ENCODE data around the gene DMRTA2. TPM values are rescaled to one million over a fixed set of nuclear protein-coding genes. Genes with fewer than 3 reads are reported as not detected.

DMRTA2 gene
- total and polyA plus RNA-seq, 2 donors (not counting 1 experiment from before 2014, with no cell fraction given) = not detected

DNA sequence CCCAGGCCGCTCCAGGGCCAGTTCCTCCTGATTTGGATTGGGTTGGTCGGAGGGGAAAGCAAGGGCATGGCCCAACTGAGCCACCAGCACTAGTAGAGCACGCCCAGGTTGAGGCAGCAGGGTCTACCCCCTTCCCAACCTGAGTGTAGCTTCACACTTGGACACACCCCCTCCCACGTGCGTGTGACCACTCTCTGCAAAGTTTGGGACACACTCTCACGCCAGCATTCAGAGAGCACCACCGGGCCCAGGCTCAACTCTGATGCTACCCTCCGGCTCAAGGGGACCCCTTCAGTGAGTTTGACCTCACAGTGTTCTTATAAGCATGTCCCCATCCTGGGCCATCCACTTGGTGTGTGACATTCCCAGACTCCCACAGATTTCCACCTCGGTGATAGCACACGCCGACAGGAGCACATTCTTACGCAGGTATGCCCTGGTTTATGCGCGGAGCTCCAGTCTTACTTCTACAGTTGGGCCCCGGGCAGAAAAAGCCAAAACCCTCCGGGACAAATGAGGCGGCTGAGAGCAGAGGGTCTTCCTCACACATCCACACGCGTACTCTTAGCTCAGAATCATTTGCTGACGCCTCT, 3.0 kb upstream of the DMRTA2 start:
- no peak overlapping the region for H3K4me3 Mint-ChIP-seq
- Histone ChIP-seq H3K4me3 (ENCODE audit: control extremely low read depth in 1 of 5, extremely low read depth in 1 of 5, insufficient read depth in 1 of 5, low read depth in 2 of 5, low read length in 4 of 5) (no peak overlapping the region), H3K36me3 (replicated peaks in 1 of 2; ENCODE audit: control extremely low read depth in 1 of 2, control insufficient read depth in 1 of 2, extremely low read depth in 1 of 2, insufficient read depth in 2 of 2, low read length in 1 of 2) (no peaks in the 10 kb centered on the region), H3K4me2 (replicated peaks; ENCODE audit: low read depth, low read length, poor library complexity, severe bottlenecking) (no peak overlapping the region), H4K20me1 (ENCODE audit: control insufficient read depth, insufficient read depth, low read length, poor library complexity, severe bottlenecking) (no peaks in the 10 kb centered on the region), H3K4me1 (ENCODE audit: control insufficient read depth in 2 of 2, insufficient read depth in 2 of 2, low read length in 2 of 2) (peaks cover 43 to 60% of the 10 kb centered on the region in 2 donors), H3K9ac (ENCODE audit: low read length) (no peak overlapping the region), H3K27ac (ENCODE audit: low read length in 2 of 2) (no peak overlapping the region), H3K27me3 (replicated peaks in 1 of 4; ENCODE audit: control extremely low read depth in 1 of 4, control insufficient read depth in 3 of 4, insufficient read depth in 4 of 4, low read length in 3 of 4) (peaks cover 5 to 92% (median 80%) of the 10 kb centered on the region in 4 experiments), H3K9me3 (ENCODE audit: control extremely low read depth in 1 of 3, control insufficient read depth in 2 of 3, insufficient read depth in 1 of 3, low read length in 2 of 3) (peaks cover 0 to 71% (median 20%) of the 10 kb centered on the region in 3 donors), H2AFZ (ENCODE audit: insufficient read depth, low read depth, low read length, poor library complexity, severe bottlenecking) (no peak overlapping the region), H3K79me2 (ENCODE audit: control insufficient read depth, insufficient read depth, low read length) (no peaks in the 10 kb centered on the region)
- H3K4me1 Mint-ChIP-seq = peaks cover 42% of the 10 kb centered on the region
- intact Hi-C loops (cut with micrococcal nuclease) = no loop called here
- H3K9me3 Mint-ChIP-seq (ENCODE audit: insufficient read depth) = no peaks in the 10 kb centered on the region
- peak; percentile 32 for DNase-seq
- ChIA-PET POLR2A (no interaction called here), CTCF (no interaction called here)
- no peak for ATAC-seq (ENCODE audit: low read depth)
- WGBS (ENCODE audit: insufficient coverage) = 26% methylated on average over 20 of the region's 20 CpGs
- peaks cover 78% of the 10 kb centered on the region for H3K27me3 Mint-ChIP-seq
- H3K27ac Mint-ChIP-seq = no peak overlapping the region
- TF ChIP-seq EZH2 (IDR thresholded peaks at IDR 0.05; ENCODE audit: borderline replicate concordance, insufficient read depth, low read depth, low read length, poor library complexity, severe bottlenecking) = no peak
- TF ChIP-seq, protein P1, sequence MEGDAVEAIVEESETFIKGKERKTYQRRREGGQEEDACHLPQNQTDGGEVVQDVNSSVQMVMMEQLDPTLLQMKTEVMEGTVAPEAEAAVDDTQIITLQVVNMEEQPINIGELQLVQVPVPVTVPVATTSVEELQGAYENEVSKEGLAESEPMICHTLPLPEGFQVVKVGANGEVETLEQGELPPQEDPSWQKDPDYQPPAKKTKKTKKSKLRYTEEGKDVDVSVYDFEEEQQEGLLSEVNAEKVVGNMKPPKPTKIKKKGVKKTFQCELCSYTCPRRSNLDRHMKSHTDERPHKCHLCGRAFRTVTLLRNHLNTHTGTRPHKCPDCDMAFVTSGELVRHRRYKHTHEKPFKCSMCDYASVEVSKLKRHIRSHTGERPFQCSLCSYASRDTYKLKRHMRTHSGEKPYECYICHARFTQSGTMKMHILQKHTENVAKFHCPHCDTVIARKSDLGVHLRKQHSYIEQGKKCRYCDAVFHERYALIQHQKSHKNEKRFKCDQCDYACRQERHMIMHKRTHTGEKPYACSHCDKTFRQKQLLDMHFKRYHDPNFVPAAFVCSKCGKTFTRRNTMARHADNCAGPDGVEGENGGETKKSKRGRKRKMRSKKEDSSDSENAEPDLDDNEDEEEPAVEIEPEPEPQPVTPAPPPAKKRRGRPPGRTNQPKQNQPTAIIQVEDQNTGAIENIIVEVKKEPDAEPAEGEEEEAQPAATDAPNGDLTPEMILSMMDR (IDR thresholded peaks at IDR 0.05) = no peak

DNA sequence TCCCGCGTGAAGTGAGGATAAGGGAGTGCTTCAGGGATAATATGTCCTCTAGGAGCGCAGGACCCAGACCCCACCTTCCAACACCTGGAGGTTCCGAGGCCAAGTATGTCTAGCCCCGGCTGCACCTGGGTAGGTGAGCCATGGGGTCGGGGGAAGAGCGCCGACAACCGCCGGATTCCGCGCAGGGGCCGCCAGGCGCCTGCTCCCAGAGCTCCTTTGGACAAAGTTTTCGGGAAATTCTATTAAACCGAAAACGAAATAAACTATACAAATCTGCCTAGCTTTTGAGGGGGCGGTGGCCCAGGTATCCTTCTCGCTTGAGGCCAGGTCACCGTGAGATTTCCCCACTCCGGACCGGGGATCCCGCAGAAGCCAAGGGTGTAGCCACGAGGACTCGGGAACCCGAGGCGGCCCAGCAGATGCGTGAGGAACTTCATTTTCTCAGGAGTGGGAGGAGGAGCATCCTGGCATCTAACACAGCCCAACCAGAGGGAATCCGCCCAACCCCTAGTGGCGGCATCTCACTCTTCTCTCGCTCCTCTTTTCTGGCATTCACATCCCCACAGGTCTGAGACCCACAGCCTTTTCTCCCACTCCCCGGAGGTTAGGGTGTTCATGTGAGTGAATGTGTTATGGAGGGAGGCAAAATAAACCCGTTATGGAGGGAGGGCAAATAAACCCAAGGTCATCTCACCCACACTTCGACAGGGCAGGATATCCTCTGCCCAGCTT, 2.3 kb upstream of the DMRTA2 start:
- no peaks in the 10 kb centered on the region for H3K79me2 ChIP-seq (ENCODE audit: control insufficient read depth, insufficient read depth, low read length)
- Mint-ChIP-seq H3K4me1 (peaks cover 43% of the 10 kb centered on the region), H3K27ac (no peak overlapping the region), H3K4me3 (peak overlapping the region; percentile 41), H3K9me3 (ENCODE audit: insufficient read depth) (no peaks in the 10 kb centered on the region), H3K27me3 (peaks cover 73% of the 10 kb centered on the region)
- H3K27ac ChIP-seq (ENCODE audit: low read length in 2 of 2) = no peak overlapping the region
- H3K27me3 ChIP-seq (replicated peaks in 1 of 4; ENCODE audit: control extremely low read depth in 1 of 4, control insufficient read depth in 3 of 4, insufficient read depth in 4 of 4, low read length in 3 of 4) = peaks cover 5 to 90% (median 77%) of the 10 kb centered on the region in 4 experiments
- DNase-seq = peak; percentile 35
- intact Hi-C loops (cut with micrococcal nuclease) = no loop called here
- peaks cover 0 to 72% (median 20%) of the 10 kb centered on the region in 3 donors for H3K9me3 ChIP-seq (ENCODE audit: control extremely low read depth in 1 of 3, control insufficient read depth in 2 of 3, insufficient read depth in 1 of 3, low read length in 2 of 3)
- H3K9ac ChIP-seq (ENCODE audit: low read length) = no peak overlapping the region
- 22% methylated on average over 23 of the region's 34 CpGs for WGBS (ENCODE audit: insufficient coverage)
- H3K4me2 ChIP-seq (replicated peaks; ENCODE audit: low read depth, low read length, poor library complexity, severe bottlenecking) = peak overlapping the region; percentile 90
- ATAC-seq (ENCODE audit: low read depth) = no peak
- no peak overlapping the region for H2AFZ ChIP-seq (ENCODE audit: insufficient read depth, low read depth, low read length, poor library complexity, severe bottlenecking)
- POLR2A ChIA-PET = no interaction called here
- H3K4me1 ChIP-seq (ENCODE audit: control insufficient read depth in 2 of 2, insufficient read depth in 2 of 2, low read length in 2 of 2) = peaks cover 43 to 65% of the 10 kb centered on the region in 2 donors
- CTCF ChIA-PET = no interaction called here
- peak overlapping the region in 1 of 5 experiments; percentile 63 for H3K4me3 ChIP-seq (ENCODE audit: control extremely low read depth in 1 of 5, extremely low read depth in 1 of 5, insufficient read depth in 1 of 5, low read depth in 2 of 5, low read length in 4 of 5)
- TF ChIP-seq, protein P1 (IDR thresholded peaks at IDR 0.05) = no peak
- peak; percentile 59 for TF ChIP-seq EZH2 (IDR thresholded peaks at IDR 0.05; ENCODE audit: borderline replicate concordance, insufficient read depth, low read depth, low read length, poor library complexity, severe bottlenecking)
- H3K36me3 ChIP-seq (replicated peaks in 1 of 2; ENCODE audit: control extremely low read depth in 1 of 2, control insufficient read depth in 1 of 2, extremely low read depth in 1 of 2, insufficient read depth in 2 of 2, low read length in 1 of 2) = no peaks in the 10 kb centered on the region
- no peaks in the 10 kb centered on the region for H4K20me1 ChIP-seq (ENCODE audit: control insufficient read depth, insufficient read depth, low read length, poor library complexity, severe bottlenecking)

Data from B cell (primary cell).